HG02642 (cell line): Measurements from ENCODE around the gene NBEA.
A peak's percentile ranks its signal among the peaks of the same experiment; 100 is the strongest.

Source experiments
- ATAC-seq: cut with Tn5 transposase; IDR thresholded peaks from one replicate; pipeline ENCODE4 v1.9.1; 2021; ENCODE audit warnings: mild to moderate bottlenecking; ENCODE audit not compliant: unreplicated experiment, poor library complexity

The NBEA gene

DNA sequence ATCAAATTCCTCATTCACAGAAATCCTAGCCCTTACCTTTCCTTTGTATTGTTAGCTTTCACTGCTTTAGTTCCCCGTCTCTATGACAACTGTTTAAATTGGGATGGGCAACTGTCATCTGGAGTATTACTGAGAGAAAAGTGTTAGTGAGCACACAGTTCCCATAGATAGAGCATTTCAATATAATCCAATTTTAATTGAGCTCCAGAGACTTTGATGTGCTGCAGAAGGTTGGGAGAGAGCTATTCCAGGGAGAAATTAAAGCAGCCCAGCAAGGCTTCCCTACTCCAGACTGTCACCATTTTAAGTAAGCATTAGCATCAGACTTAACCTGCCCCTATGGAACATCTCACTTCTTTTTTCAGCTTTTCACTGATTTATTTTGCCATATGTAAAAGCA, 589.5 kb downstream of the NBEA start:
- ATAC-seq = no peak

DNA sequence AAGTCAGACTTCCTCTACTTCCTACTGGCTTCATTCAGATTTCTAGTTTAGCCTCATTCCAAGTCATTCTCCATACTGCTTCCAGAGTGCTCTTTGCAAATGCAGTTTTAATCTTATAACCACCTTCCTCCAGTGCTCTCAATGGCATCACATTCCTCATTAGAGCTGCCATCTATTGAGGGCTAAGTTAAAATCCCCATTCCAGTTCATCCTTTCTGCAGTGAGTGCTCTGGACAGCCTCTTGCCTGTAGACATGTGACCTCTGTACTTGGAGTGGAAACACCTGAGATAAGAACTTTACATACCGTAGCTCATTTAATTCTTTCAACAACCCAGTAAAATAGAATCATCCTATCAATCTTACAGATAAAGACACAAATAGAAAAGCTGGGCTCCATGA, 592.3 kb downstream of the NBEA start:
- no peak for ATAC-seq

DNA sequence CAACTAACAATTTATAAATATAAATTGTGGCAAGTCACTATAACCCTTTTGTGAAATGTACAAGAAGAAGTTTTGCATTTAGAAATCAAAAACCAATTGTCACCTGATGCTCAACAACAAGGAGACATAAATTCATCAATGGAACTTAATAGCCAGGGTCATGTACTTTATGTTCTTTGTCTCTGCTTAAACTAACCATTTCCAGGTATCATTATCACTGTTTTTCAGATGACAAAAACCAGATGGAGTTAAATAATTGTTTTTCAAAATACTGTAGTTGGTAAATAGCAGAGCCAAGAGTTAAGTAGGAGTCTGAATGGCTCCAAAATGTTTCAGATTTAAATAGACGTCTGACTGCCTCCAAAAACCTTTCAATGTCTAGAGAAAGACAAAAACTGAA, 606.7 kb downstream of the NBEA start:
- no peak for ATAC-seq

DNA sequence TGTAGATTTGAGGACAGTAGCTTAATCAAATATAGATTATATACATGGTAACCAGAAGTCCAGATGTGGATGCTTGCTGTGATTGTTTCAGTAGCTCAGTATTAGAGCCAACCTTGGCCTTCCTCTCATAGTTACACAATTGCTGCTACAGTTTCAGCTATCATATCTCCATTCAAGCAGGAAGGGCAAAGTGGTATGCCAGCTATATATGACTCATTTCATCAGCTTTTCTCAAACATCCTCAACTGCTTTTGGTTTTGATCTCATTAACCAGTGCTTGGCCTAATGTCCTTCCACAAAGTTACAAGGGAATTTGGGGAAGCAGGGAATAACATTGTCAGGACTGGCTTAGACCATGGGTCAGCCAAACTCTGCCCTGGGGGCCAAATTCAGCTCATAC, 607.4 kb downstream of the NBEA start:
- peak; percentile 72 for ATAC-seq

DNA sequence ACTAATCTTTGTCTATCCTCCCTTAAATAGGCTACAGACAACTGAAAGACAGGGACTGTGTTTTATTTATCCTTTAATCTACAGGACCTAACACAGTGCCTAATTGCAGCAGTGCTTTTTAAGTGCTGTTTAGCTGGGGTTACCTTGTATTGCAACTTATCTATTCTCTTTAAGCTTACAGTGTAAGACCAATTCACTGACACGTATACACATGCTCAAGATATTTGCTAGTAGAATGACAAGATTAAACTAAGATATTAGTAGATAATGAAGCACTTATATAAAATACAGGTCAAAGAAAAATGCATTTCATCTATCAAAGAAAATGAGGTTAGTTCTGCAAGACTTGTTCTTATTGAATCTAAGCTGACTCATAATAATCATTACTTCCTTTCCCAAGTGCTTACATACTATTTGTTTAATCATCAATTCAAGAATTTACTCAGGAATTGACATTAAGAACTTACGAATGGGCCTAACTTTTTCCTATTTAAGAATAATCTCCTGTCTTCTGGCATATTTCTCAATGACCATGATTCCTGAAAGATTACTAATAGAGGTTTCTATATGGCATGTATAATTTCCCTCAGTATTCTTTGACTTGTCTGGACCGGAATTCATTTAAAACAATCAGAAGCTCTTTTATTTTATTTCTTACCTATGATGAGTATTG, 610.2 kb downstream of the NBEA start:
- ATAC-seq = no peak

DNA sequence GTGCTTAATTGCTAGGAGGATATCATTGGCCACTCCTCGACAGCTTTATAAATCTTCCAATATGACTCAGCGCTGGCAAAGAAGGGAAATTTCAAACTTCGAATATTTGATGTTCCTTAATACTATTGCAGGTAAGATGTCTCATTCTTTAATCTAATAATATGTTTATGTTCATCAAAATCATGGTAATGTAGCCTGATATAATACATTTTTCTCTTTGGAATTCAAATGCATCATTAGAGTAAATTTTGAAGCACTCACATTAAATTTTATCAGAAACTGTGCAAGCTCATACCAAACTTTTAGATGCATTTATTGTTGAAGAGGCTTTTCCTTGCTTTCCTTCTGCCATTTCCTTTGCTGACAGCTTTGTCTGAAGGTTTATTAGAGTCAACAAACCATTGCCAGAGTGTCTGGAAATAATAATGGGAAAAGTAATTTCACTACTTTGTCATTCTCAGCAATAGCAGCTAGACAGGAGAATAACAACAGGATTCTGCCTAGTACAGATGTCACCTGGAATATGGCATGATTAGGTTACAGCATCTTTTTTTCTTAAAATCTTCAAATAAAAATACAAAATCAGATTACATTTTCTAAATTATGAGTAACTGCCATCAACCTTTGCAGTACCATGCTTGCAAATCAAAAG, 613.0 kb downstream of the NBEA start:
- ATAC-seq = no peak

DNA sequence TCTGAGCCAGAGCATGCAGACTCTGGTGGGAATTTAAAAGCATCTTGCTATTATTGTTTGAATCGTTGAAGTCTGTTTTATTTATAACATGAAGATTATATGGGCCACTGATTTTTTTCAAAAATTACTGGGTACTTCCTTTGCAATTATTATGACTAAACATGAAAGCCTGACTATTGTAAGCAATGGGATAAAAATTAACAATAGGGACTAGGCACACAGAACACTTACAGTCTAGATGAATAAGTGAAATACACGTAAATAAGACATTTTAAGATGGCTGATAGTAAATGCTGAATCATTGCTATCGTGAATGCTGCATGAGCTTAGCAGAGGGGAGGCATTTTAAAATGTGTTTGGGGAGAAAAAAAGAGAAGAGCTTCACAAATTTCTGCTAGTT, 615.4 kb downstream of the NBEA start:
- ATAC-seq = no peak

DNA sequence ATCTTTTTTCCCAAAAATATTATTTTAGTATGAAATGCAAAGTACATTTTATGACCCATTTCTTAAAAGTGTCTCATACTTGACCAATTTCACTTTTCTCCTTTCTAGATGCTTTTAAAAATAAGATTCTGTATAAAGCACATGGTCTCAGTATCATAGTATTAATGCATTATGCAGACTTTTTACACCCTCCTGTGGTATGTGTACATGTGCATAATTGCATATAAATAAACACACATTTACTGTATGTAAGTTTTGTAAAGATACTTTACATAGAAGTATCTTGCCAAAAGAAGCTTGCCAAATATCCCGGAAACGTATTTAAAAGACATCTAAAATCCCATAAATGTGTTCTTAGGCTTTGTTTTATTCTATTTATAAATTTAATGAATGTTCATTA, 619.5 kb downstream of the NBEA start:
- ATAC-seq = no peak

DNA sequence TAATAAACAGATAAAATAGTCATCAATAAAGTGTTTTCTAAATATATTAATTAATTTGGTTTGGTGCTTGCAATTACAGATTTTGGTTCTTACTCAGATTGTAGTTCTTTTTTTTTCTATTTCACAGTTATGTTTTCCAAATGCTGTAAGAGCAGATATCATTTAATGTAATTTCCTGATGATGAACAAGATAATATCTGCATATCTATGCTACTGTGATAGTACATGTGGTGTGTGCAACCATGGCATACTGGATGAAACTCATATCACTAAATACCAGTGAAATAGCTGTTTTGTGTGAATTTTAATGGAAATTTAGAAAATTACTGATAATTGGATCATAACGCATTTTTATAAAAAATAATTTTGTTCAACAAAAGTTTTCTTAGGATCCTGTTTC, 623.2 kb downstream of the NBEA start:
- no peak for ATAC-seq

DNA sequence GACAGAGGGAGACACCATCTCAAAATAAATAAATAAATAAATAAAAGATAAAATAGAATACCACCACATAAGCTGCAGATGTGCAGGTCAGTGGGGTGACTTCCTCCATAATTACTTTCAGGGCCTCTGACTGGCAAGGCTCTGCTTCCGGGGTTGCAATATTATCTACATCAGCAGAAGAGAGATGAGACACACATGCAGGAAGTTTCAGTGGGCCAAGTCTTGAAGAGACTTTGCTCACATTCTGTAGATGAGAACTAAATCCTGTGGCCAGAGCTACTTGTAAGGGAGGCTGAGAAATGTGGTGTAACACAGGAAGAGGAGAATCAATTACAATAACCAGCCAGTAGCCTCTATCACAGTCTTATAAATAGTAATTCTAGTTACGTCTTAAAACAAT, 624.3 kb downstream of the NBEA start:
- no peak for ATAC-seq

DNA sequence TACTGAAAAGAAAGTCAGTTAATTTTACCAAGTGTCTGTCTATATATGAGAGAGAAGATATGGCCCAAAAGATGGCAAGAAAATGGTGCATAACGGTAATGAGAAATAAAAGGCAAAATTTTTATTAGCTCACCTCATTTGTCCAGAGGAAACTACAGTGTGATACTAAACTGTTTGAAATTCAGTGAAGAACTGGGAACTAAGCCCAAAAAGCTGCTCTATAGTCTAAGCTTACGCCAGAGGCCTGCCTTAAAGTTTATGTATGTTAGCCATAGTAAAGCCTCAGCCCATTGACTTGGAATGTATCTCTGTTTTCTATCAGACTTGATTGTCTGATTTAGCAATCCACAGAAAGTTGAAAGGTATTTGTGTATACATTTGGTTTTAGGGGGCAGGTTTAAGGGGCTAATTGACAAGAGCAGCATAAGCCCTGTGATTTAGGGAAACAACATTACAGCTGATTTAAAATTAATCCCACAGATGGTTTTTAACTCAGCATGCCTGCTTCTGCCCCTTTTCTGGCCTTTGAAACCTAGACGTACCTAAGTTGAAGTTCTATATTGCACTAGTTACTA, 625.4 kb downstream of the NBEA start:
- ATAC-seq = no peak

DNA sequence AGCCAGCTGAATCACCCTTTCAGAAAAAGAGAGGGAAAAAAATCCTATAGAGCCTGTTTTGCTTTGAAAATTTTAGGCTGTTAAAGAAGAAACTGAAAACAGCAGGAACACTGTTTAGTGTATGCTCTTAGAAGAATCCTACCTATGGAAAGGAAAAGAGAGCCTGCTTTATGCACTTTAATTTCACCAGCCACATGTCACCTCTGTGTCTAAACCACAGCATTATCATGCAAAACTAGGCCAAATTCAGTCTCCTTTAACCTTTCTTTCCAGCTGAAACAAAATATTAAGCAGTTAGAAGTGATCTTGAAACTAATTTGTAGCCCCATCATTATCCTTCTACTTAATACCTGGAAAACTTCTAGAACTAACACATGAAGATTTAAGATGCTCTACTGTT, 631.6 kb downstream of the NBEA start:
- no peak for ATAC-seq

DNA sequence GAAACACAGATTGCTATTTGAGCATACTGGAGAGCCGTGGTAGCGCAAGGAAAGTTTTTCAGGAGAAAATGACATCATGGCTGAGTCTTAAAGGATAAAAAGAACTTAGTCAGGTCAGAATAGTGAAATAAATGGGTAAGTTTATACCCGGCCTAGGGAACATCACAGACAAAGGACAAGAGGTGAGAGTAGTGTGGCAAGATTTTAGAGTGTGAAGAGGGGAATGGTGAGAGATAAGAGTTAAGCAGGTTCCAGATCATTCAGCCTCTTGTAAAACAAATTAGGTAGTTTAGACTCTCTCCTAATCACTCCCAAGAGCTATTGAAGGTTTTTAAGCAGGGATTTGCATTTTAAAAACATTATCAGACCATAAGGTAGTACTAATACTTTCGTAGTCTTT, 650.4 kb downstream of the NBEA start:
- no peak for ATAC-seq

DNA sequence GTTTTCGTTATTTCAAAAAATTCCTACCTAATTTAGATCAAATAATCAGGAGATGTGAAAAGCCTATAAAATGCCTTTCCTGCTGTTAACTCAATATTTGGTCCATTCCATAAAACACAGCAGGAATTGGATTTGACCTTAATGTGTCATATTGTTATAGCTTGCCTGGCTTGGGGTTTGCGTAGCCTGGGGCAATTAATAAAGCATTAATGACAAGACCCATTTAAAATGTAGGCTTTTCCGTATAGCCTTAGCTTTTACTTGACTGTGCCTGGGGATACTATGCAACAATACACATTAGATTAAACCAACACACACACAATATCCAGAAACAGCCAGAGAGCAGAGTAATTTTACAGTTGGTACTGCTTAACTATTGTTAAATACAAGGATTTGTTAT, 651.6 kb downstream of the NBEA start:
- ATAC-seq = no peak

DNA sequence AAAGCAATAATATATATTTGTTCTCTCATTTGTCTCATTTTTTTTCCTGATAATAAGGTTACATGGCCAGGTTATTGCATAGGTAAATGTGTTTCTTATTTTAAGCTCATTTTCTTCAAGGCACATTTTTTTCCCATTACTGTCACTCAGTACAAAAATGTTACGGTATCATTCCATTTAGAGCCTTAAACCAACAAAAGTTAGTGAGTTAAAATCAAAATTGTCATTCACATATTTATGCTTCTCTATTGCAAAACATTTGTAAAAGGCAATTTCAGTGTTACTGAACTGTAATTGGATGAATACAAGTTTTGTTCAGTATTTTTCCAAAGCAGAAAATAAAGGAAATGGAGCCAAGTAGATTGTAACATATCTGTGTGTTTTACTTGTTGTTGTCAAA, 652.0 kb downstream of the NBEA start:
- ATAC-seq = no peak

DNA sequence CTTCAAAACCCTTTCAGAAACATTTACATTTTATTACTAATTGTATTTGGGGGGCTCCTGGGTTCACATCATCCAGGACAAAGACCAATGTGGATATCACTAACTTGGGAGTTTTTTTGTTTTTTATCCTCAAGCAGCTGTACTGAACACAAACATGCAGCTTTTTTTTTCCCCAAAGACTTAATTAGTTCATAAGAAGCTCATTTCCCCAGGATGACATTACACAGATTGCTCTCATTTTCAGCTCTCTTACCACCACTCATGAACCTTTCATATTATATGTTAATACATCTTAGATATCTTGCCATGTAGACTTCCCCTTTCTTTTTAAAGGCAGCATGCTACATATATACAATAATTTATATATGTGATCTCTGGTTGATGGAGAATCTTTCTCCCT, 653.1 kb downstream of the NBEA start:
- no peak for ATAC-seq

DNA sequence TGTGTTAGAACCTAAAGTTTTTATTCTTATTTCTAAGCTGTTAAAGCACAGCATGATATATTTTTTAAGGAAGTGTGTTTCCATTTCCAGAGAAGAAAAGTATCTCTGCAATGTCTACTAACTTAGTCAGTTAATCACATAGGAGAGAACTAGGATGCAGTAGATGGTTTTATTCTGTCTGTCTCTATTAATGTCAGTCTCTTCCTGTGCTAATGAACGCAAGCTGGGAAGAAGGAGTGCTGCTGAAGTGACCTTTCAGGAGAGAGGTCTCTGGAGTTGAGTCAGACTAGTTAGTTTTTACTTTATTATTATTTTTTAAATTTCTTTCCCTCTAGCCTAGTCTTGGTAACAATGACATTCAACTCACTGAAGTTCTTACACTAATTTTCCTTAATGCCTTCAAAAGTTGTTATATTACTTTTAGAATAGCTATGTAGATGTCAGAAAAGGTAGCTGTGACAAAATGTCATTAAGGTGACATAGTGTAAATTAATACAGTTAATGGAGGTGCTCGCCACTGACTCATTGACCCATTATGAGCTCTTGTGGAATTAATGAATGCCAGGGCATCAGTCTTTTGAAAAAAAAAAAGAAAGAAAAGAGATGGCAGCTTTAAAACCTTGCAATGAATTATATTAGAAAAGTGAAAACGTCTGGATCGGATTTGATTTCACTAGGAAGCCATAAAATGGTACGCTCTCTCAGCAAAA, 654.4 kb downstream of the NBEA start:
- ATAC-seq = no peak

DNA sequence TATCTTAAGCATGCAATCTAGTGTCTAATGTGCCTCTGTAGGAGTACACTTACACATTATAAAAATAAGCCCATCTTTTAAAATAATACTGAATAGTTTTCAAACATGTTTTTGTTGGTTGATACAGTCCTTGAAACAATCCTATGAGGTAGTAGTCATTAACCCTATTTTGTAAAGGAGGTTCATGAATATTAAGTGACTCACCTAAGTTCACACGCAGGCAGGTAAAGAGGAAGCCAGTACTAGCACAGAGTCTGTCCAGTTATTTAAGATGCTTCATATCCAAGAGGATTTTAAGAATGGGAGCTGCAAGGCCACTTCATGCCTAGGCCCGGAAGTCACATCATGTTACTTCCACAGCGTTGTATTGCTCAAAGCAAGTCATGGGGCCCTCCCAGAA, 655.4 kb downstream of the NBEA start:
- ATAC-seq = no peak

DNA sequence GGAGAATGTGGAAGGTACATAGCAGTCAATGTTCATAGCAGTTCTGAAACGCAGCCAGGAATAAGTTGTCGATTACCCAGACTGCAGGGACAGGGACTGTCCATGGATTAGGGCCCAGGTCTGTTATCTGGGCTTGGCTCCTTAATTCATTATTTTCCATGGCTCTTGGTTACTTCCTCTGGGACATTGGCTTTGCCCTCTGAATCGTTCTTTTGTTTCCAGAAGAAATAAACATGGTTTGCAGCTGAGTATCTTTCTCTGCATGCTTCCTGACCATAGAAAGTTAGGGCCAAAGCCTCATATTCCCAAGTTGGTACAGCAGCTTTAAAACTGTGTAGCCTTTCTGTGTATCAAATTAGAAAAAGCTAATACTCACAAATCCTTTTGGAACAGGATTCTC, 656.2 kb downstream of the NBEA start:
- no peak for ATAC-seq

DNA sequence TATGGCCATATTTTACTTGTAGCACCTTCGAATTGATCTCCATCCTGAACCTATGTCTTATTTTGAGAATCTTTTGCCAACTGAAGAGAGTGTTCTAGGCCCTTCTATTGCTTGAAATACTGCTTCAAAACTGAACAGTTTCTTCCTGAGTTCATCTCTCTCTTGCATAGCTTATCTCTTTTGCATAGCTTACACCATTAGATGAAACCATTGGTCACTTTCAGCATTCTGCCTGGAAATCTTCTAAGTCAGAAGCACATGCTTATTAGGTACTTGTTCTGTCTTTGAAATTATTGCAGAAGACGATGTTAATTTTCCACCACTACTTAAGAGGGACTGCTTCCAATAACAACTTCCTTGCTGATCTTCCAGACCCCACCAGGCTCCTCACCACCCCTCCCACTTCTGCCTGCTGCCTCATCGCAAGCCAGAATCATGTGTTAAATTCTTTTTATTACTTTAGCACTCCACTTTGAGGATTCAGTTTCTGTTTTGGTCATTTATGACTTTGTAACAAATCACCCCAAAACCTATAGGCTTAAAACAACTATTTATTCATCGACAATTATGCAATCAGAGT, 656.8 kb downstream of the NBEA start:
- no peak for ATAC-seq

DNA sequence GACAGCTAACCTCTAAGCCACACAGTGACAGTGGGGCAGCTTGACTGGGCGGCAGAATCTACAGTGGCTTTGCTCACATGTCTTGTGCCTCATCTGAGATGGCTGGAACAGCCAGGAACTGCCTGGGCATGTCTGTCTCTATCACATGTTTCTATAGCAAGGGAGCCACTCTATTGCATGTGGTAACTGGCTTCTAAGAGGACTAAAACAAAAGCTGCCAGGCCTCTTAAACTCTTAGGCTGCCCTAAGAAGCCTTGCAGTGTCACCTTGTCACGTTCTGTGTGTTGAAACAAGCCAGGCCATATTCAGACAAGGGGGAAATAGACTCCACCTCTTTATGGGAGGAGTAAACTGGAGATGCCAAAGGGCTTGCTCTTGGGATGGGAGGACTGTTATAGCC, 657.3 kb downstream of the NBEA start:
- ATAC-seq = no peak
